HepG2 (cell line): Measurements from ENCODE around the gene NSMF. TPM values are rescaled to one million over a fixed set of nuclear protein-coding genes. Genes with fewer than 3 reads are reported as not detected.

Experiments
- ATAC-seq: fragments of 200-7000 bp; cut with Tn5 transposase; 3 replicates; pipeline ENCODE4 v1.9.1; 2020; ENCODE audit warnings: mild to moderate bottlenecking, moderate library complexity
- BruUV-seq: library from RNA; stranded (reverse); fragments of 400-500 nt; replicated peaks from 2 replicates; lab custom pipeline; 2021; lab: Mats Ljungman, UMichigan
- CTCF ChIA-PET: fragments of 300-600 bp; formaldehyde crosslinking; extraction: SDS; loops from one replicate; lab custom pipeline; 2021; ENCODE audit warnings: low total read pairs, inconsistent platforms, low intra/inter-chr PET ratio; lab: Yijun Ruan, JAX
- POLR2A ChIA-PET: fragments of 350-600 bp; sonication (Branson Sonifier 250); formaldehyde crosslinking; loops from one replicate; lab custom pipeline; 2020; ENCODE audit warnings: antibody characterized with exemption, inconsistent platforms; lab: Yijun Ruan, JAX
- DNase-seq: peaks from one replicate; pipeline ENCODE4 v3.0.0-alpha.2; 2015; ENCODE audit warnings: low spot score
- FAIRE-seq: peaks from 3 replicates; lab custom pipeline; 2011; peaks lifted over from hg19 to GRCh38; lab: Jason Lieb, UNC
- H2AFZ ChIP-seq: one replicate; pipeline ENCODE4 v1.6.1; 2011; ENCODE audit warnings: low read length, inconsistent platforms
- H3K27ac ChIP-seq: fragments of 300-600 bp; 3 replicates; pipeline ENCODE4 v1.8.0; 2011; ENCODE audit warnings: mixed run types, mild to moderate bottlenecking, mixed read lengths, low read length, inconsistent platforms; ENCODE audit not compliant: insufficient read depth; ENCODE audit errors: extremely low read length
- H3K27me3 ChIP-seq, 2 experiments: fragments of 200-600 bp in 1 of 2; 2 replicates in 1 of 2; 3 replicates in 1 of 2; pipeline versions ENCODE4 v1.6.0 to v1.8.0; 2011; ENCODE audit warnings: low read length in 2 of 2, mild to moderate bottlenecking in 2 of 2, moderate library complexity in 2 of 2, inconsistent platforms in 1 of 2; ENCODE audit not compliant: insufficient read depth in 2 of 2, control insufficient read depth in 1 of 2
- H3K36me3 ChIP-seq, 2 experiments: fragments of 200-600 bp in 1 of 2; replicated peaks in 1 of 2; 2 replicates in 1 of 2; 3 replicates in 1 of 2; pipeline versions ENCODE4 v1.5.1 to v1.8.0; 2011; ENCODE audit warnings: low read length in 2 of 2, inconsistent platforms in 1 of 2; ENCODE audit not compliant: insufficient read depth in 2 of 2, control insufficient read depth in 1 of 2
- H3K4me1 ChIP-seq: 2 replicates; pipeline ENCODE4 v1.5.1; 2012; ENCODE audit warnings: low read length, inconsistent platforms; ENCODE audit not compliant: insufficient read depth
- H3K4me2 ChIP-seq: 2 replicates; pipeline ENCODE4 v1.6.0; 2011; ENCODE audit warnings: low read depth, low read length, inconsistent platforms
- H3K4me3 ChIP-seq, 3 experiments: fragments of 200-600 bp in 1 of 3; sonication (generic), shearing (Covaris generic) in 1 of 3; replicated peaks in 1 of 3; 2 replicates each; pipeline ENCODE4 v1.5.1; 2011 to 2016; ENCODE audit warnings: low read length in 3 of 3, inconsistent platforms in 2 of 3, low read depth in 2 of 3, mild to moderate bottlenecking in 2 of 3, control low read depth in 1 of 3, mixed read lengths in 1 of 3; ENCODE audit not compliant: insufficient read depth in 1 of 3
- H3K79me2 ChIP-seq: one replicate; pipeline ENCODE4 v1.6.1; 2011; ENCODE audit warnings: low read length, inconsistent platforms; ENCODE audit not compliant: insufficient read depth
- H3K9ac ChIP-seq: 2 replicates; pipeline ENCODE4 v1.6.0; 2011; ENCODE audit warnings: mild to moderate bottlenecking, low read depth, low read length, inconsistent platforms; ENCODE audit not compliant: insufficient read depth
- H3K9me3 ChIP-seq: 2 replicates; pipeline ENCODE4 v1.5.1; 2012; ENCODE audit warnings: mild to moderate bottlenecking, low read length
- H4K20me1 ChIP-seq: 2 replicates; pipeline ENCODE4 v1.6.0; 2011; ENCODE audit warnings: inconsistent platforms, mild to moderate bottlenecking, low read length, moderate library complexity; ENCODE audit not compliant: insufficient read depth
- CHD2 ChIP-seq: IDR thresholded peaks from 2 replicates; pipeline ENCODE4 v1.6.1; 2011; ENCODE audit warnings: low read depth, low read length, improper control_type of control experiment
- CREB1 ChIP-seq, 2 experiments: fragments of 450-650 bp in 1 of 2; IDR thresholded peaks; 2 replicates each; pipeline ENCODE4 v1.6.1; 2016 to 2017; ENCODE audit warnings: control low read depth in 1 of 2, mild to moderate bottlenecking in 1 of 2, missing compliant biosample characterization in 1 of 2, missing genetic modification characterization in 1 of 2
- EHMT2 ChIP-seq: fragments of 200-600 bp; sonication (generic); IDR thresholded peaks from 2 replicates; pipeline ENCODE4 v1.7.0; 2017; ENCODE audit warnings: antibody characterized with exemption, low read depth, low read length, borderline replicate concordance
- HINFP ChIP-seq: sonication (generic); formaldehyde crosslinking; IDR thresholded peaks from 2 replicates; pipeline ENCODE4 v1.4.0; 2020; ENCODE audit warnings: low read depth, mild to moderate bottlenecking, missing genetic modification reagents
- HNRNPL ChIP-seq: fragments of 200-400 bp; formaldehyde crosslinking; IDR thresholded peaks from 2 replicates; pipeline ENCODE4 v1.6.1; 2017; ENCODE audit warnings: mild to moderate bottlenecking, low read depth, low read length
- KDM1A ChIP-seq: IDR thresholded peaks from 2 replicates; pipeline ENCODE4 v1.6.1; 2016; ENCODE audit warnings: missing compliant biosample characterization
- KDM2A ChIP-seq: sonication (generic); formaldehyde crosslinking; IDR thresholded peaks from 2 replicates; pipeline ENCODE4 v1.4.0; 2020; ENCODE audit warnings: low read depth, missing genetic modification reagents, borderline replicate concordance
- MEIS2 ChIP-seq: sonication (generic); formaldehyde crosslinking; IDR thresholded peaks from 2 replicates; pipeline ENCODE4 v1.9.0; 2021; ENCODE audit warnings: mild to moderate bottlenecking, missing genetic modification reagents
- NONO ChIP-seq, 2 experiments: fragments of 450-650 bp in 1 of 2; sonication (generic) in 1 of 2; formaldehyde crosslinking in 1 of 2; IDR thresholded peaks in 1 of 2; conservative IDR thresholded peaks in 1 of 2; 2 replicates each; pipeline versions ENCODE4 v1.6.1 to v1.8.0; 2017 to 2022; ENCODE audit warnings: mild to moderate bottlenecking in 1 of 2, missing genetic modification reagents in 1 of 2, moderate library complexity in 1 of 2
- PITX1 ChIP-seq: sonication (generic); formaldehyde crosslinking; IDR thresholded peaks from 2 replicates; pipeline ENCODE4 v1.5.1; 2020; ENCODE audit warnings: mild to moderate bottlenecking, missing genetic modification reagents
- RNF219 ChIP-seq: sonication (generic); formaldehyde crosslinking; IDR thresholded peaks from 2 replicates; pipeline ENCODE4 v1.5.0; 2020; ENCODE audit warnings: mild to moderate bottlenecking, missing genetic modification reagents
- SAP130 ChIP-seq: IDR thresholded peaks from 2 replicates; pipeline ENCODE4 v1.6.1; 2016; ENCODE audit warnings: low read depth
- SP5 ChIP-seq: IDR thresholded peaks from 2 replicates; pipeline ENCODE4 v1.6.1; 2016; ENCODE audit warnings: low read depth, borderline replicate concordance
- SRY ChIP-seq: sonication (generic); formaldehyde crosslinking; IDR thresholded peaks from 2 replicates; pipeline ENCODE4 v1.8.0; 2022; ENCODE audit warnings: mild to moderate bottlenecking, missing genetic modification reagents
- TP53 ChIP-seq: sonication (generic); formaldehyde crosslinking; conservative IDR thresholded peaks from 2 replicates; pipeline ENCODE4 v1.4.0; 2020; ENCODE audit warnings: missing genetic modification reagents
- XRCC5 ChIP-seq: fragments of 200-400 bp; formaldehyde crosslinking; optimal IDR thresholded peaks from 2 replicates; pipeline ENCODE3; 2017; ENCODE audit warnings: mild to moderate bottlenecking, low read length
- ZFX ChIP-seq: sonication (generic); formaldehyde crosslinking; IDR thresholded peaks from 2 replicates; pipeline ENCODE4 v1.4.0; 2020; ENCODE audit warnings: mild to moderate bottlenecking, low read depth, missing genetic modification reagents, moderate library complexity
- ZMYM4 ChIP-seq: sonication (generic); formaldehyde crosslinking; IDR thresholded peaks from 2 replicates; pipeline ENCODE4 v1.8.1; 2023; ENCODE audit warnings: mild to moderate bottlenecking, missing genetic modification reagents
- ZNF790 ChIP-seq: sonication (generic); formaldehyde crosslinking; IDR thresholded peaks from 2 replicates; pipeline ENCODE4 v1.8.0; 2022; ENCODE audit warnings: missing genetic modification reagents, mild to moderate bottlenecking, borderline replicate concordance
- WGBS: methylation state at CpG from one replicate; pipeline ENCODE4 v1.1.6; 2017; ENCODE audit warnings: low lambda C conversion rate; 5-methylcytosine and 5-hydroxymethylcytosine counted together
- in situ Hi-C: cut with HindIII; loops from 2 replicates; pipeline ENCODE4 v1.10.0; 2017; ENCODE audit warnings: low pct_unique_long_range_greater_than_20kb; ENCODE audit not compliant: extremely low pct_ligation_motif_present
- intact Hi-C: fragments of 100-400 bp; cut with micrococcal nuclease; formaldehyde crosslinking; loops from one replicate; pipeline ENCODE4 v1.10.0; 2022; ENCODE audit not compliant: unreplicated experiment
- polyA plus RNA-seq, 8 experiments: library from polyadenylated mRNA; depleted of rRNA in 3 of 8; stranded (reverse) in 7 of 8; unstranded in 1 of 8; fragments of >200 nt; fragmentation: Illumina TruSeq in 4 of 8; extraction: Trizol in 4 of 8; gene quantifications; 2 replicates each; pipeline versions ENCODE4 v1.2.1 to v1.2.3, GENCODE V29; 2011 to 2016; ENCODE audit warnings: low read depth in 4 of 8, missing spikeins in 1 of 8, mixed read lengths in 1 of 8; ENCODE audit not compliant: insufficient read depth in 1 of 8
- total RNA-seq, 5 experiments: library from RNA; depleted of rRNA; stranded (reverse); fragments of >200 nt; fragmentation: Illumina TruSeq; extraction: Trizol; gene quantifications; 2 replicates each; pipeline ENCODE4 v1.2.3, GENCODE V29; 2016; ENCODE audit warnings: low read depth in 1 of 5
- TF ChIP-seq, protein P1 (sequence below): sonication (generic); formaldehyde crosslinking; IDR thresholded peaks from 2 replicates; pipeline ENCODE4 v1.4.0; 2020; ENCODE audit warnings: missing genetic modification reagents

NSMF gene
- total and polyA plus RNA-seq, 2 of the 13 experiments (the other 11 are each of a cell fraction or from before 2014, with no cell fraction given): 44.3 to 183 TPM

DNA sequence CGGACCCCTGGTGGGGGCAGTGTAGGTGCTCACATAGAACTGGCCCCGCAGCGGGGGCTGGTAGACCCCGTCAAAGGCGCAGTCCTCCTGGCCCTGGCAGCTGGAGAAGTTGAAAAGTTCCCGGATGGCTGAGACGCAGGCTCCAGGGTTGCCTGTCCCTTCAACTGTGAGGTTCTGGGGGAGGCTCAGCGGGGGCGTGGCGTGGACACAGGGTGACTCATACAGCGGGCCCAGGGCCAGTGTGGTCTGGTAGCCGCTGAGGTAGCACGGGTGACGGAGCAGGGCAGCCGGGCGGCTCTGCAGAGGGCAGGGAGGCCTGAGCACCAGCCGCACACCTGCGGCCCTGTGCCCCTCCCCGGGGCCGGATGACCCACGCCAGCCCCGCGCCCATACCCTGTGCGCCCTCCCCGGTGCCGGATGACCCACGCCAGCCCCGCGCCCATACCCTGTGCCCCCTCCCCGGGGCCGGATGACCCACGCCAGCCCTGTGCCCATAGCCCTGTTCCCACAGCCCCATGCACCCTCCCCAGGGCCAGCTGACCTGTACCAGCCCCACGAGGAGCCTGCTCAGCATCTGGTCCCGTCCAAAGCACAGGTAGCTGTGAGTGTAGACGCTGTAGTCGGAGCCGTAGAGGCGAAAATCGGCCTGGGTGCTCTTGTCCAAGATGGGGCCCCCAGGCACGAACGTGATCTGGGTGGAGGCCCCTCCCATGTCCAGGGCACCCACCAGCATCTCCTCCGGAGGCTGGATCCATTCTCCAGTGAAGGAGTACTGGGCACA, 23.0 kb downstream of the NSMF start:
- Histone ChIP-seq H3K4me2 (peak overlapping the region; percentile 68), H4K20me1 (no peaks in the 10 kb centered on the region), H3K9me3 (no peaks in the 10 kb centered on the region), H3K27ac (no peak overlapping the region), H3K27me3 (peaks cover 11 to 35% of the 10 kb centered on the region in 2 experiments; a peak in 3 of 5 replicates), H3K9ac (peak overlapping the region; percentile 62), H3K36me3 (no peaks in the 10 kb centered on the region), H2AFZ (no peak overlapping the region), H3K79me2 (no peaks in the 10 kb centered on the region), H3K4me1 (peaks cover 23% of the 10 kb centered on the region), H3K4me3 (peak overlapping the region in 2 of 3 experiments; percentile 30 to 59; a peak in 2 of 6 replicates)
- intact Hi-C loops (no loop called here), in situ Hi-C loops (no loop called here)
- WGBS: 36% methylated on average over 9 of the region's 42 CpGs
- BruUV-seq: no TSS peak
- ATAC-seq (peak; percentile 75), FAIRE-seq (no peak), DNase-seq (peak; percentile 62)
- CTCF ChIA-PET: no interaction called here
- POLR2A ChIA-PET: interaction anchor here (0.7 kb wide), 1 partner anchor 13 kb away, joined by 5 read pairs; the partner anchor contains the start of genes EXD3 and NOXA1
- TF ChIP-seq TP53 (CRISPR knock-in tag): 0 out of 2 replicates have a peak, but pooled peaks have one; percentile 41
- TF ChIP-seq RNF219 (CRISPR knock-in tag): no peak
- 0 out of 2 replicates have a peak, but pooled peaks have one; percentile 51 for TF ChIP-seq SRY (CRISPR knock-in tag)
- TF ChIP-seq ZMYM4 (CRISPR knock-in tag): no peak
- TF ChIP-seq SP5 (CRISPR knock-in tag): peak; percentile 39; the same call in 1 of the 2 replicates
- TF ChIP-seq, protein P1, sequence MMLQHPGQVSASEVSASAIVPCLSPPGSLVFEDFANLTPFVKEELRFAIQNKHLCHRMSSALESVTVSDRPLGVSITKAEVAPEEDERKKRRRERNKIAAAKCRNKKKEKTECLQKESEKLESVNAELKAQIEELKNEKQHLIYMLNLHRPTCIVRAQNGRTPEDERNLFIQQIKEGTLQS: peak; percentile 75
- peak; percentile 33; the same call in 1 of the 2 replicates for TF ChIP-seq SAP130 (CRISPR knock-in tag)
- TF ChIP-seq PITX1: no peak
- TF ChIP-seq XRCC5: peak; percentile 13
- no peak for TF ChIP-seq ZNF790 (CRISPR knock-in tag)
- no peak for TF ChIP-seq NONO (IDR thresholded peaks at IDR 0.05)
- TF ChIP-seq NONO (CRISPR knock-in tag; conservative IDR thresholded peaks at IDR 0.05): 0 out of 2 replicates have a peak, but pooled peaks have one; percentile 9
- 0 out of 2 replicates have a peak, but pooled peaks have one; percentile 47 for TF ChIP-seq ZFX (CRISPR knock-in tag)
- no peak for TF ChIP-seq EHMT2
- TF ChIP-seq CREB1 (IDR thresholded peaks at IDR 0.05): 0 out of 2 replicates have a peak, but pooled peaks have one; percentile 18
- no peak for TF ChIP-seq CREB1 (CRISPR knock-in tag; IDR thresholded peaks at IDR 0.05)
- TF ChIP-seq MEIS2 (CRISPR knock-in tag): no peak
- TF ChIP-seq KDM2A (CRISPR knock-in tag): peak; percentile 81
- no peak for TF ChIP-seq KDM1A (CRISPR knock-in tag)
- TF ChIP-seq HNRNPL: 0 out of 2 replicates have a peak, but pooled peaks have one; percentile 44
- no peak for TF ChIP-seq CHD2
- no peak for TF ChIP-seq HINFP
